ENCODE data around the gene CHP1. TPM values are rescaled to one million over a fixed set of nuclear protein-coding genes. Genes with fewer than 3 reads are reported as not detected.

Gene CHP1
- total and polyA plus RNA-seq, 12 donors = 22.5 to 133 (median 113) TPM

DNA sequence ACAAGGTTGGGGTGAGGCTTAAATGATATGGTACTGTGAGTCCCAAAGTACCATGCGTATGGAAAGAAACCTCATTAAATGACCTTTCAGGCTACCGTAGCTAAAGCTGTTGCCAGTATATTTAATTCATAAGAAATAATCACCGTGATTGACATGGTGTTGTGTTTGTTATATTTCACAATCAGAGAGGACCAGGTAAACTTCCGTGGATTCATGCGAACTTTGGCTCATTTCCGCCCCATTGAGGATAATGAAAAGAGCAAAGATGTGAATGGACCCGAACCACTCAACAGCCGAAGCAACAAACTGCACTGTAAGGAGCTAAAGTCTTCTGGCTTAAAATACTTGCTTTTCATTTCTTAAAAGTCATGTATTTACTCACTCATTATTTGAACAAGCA, 31.5 kb downstream of the CHP1 start:
- DNase-seq = no peak
- 97% methylated on average over 8 of the region's 8 CpGs for WGBS, 2 donors
- Histone ChIP-seq H3K4me1 (peaks cover 0 to 34% (median 20%) of the 10 kb centered on the region in 9 donors), H3K9me3 (no peaks in the 10 kb centered on the region), H3K27ac (no peak overlapping the region), H3K4me3 (no peak overlapping the region), H3K36me3 (peaks cover 0 to 84% (median 6%) of the 10 kb centered on the region in 9 donors), H3K27me3 (no peaks in the 10 kb centered on the region)
- TF ChIP-seq, protein P1, sequence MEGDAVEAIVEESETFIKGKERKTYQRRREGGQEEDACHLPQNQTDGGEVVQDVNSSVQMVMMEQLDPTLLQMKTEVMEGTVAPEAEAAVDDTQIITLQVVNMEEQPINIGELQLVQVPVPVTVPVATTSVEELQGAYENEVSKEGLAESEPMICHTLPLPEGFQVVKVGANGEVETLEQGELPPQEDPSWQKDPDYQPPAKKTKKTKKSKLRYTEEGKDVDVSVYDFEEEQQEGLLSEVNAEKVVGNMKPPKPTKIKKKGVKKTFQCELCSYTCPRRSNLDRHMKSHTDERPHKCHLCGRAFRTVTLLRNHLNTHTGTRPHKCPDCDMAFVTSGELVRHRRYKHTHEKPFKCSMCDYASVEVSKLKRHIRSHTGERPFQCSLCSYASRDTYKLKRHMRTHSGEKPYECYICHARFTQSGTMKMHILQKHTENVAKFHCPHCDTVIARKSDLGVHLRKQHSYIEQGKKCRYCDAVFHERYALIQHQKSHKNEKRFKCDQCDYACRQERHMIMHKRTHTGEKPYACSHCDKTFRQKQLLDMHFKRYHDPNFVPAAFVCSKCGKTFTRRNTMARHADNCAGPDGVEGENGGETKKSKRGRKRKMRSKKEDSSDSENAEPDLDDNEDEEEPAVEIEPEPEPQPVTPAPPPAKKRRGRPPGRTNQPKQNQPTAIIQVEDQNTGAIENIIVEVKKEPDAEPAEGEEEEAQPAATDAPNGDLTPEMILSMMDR (IDR thresholded peaks at IDR 0.05) = no peak
- intact Hi-C loops (cut with DNase I) = no loop called here
- no peak for ATAC-seq

DNA sequence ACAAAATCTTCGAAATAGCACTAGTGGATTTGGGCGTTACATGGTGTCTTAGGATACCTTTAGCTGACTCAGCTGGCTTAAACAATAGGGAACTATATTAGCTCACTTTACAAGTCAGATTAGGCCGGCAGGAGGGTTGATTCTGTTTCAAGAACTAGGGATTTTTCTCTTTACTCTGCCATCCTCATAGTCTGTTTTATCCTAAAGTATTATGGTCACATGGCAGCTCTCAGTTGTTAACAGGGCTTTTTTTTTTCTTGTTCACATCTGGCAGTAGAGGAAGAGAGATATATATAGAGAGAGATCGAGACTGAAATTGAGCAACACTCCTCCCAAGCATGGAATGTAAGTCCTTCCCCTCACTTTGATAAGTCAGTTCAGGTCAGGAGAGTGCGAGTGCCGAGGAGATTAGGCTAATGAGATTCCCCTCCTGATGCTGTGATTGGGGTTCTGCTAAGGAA, 32.9 kb downstream of the CHP1 start:
- H3K27ac ChIP-seq = peak overlapping the region in 9 of 10 donors; percentile 1 to 63 (median 27)
- WGBS, 2 donors = 44 to 52% methylated on average over 6 of the region's 6 CpGs
- DNase-seq = no peak
- peaks cover 0 to 27% (median 15%) of the 10 kb centered on the region in 9 donors for H3K4me1 ChIP-seq
- TF ChIP-seq, protein P1 (IDR thresholded peaks at IDR 0.05) = no peak
- peaks cover 0 to 86% (median 6%) of the 10 kb centered on the region in 9 donors for H3K36me3 ChIP-seq
- intact Hi-C loops (cut with DNase I) = no loop called here
- no peak overlapping the region for H3K4me3 ChIP-seq
- H3K27me3 ChIP-seq = no peaks in the 10 kb centered on the region
- ATAC-seq = peak in 7 of 8 donors; percentile 63 to 93 (median 74)
- H3K9me3 ChIP-seq = no peaks in the 10 kb centered on the region

DNA sequence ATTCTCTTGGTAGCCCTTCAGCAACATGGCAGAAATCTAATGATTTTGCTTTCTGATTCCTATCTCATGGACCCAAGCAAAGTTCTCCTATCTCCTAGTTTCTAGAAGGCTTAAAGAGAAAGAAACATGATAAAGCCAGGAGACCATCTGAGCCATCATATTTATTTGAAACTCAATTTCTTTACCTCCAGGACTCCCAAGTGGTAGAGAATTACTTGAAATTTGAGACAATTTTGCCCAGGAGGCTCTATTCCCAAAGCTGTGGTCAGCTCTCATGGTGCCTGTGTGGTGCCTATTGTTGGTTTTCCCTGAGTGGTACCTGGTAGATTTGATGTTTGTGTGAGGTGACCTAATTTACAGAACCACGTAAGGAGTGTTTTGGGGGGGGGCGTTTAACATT, 38.8 kb downstream of the CHP1 start:
- no peaks in the 10 kb centered on the region for H3K9me3 ChIP-seq
- no peaks in the 10 kb centered on the region for H3K27me3 ChIP-seq
- WGBS, 2 donors = 97 to 100% methylated on average over 2 of the region's 2 CpGs
- DNase-seq (no peak), ATAC-seq (no peak)
- peaks cover 0 to 95% (median 27%) of the 10 kb centered on the region in 9 donors for H3K36me3 ChIP-seq
- H3K4me3 ChIP-seq = no peak overlapping the region
- no peaks in the 10 kb centered on the region for H3K4me1 ChIP-seq
- intact Hi-C loops (cut with DNase I) = no loop called here
- TF ChIP-seq, protein P1 (IDR thresholded peaks at IDR 0.05) = no peak
- H3K27ac ChIP-seq = no peak overlapping the region

DNA sequence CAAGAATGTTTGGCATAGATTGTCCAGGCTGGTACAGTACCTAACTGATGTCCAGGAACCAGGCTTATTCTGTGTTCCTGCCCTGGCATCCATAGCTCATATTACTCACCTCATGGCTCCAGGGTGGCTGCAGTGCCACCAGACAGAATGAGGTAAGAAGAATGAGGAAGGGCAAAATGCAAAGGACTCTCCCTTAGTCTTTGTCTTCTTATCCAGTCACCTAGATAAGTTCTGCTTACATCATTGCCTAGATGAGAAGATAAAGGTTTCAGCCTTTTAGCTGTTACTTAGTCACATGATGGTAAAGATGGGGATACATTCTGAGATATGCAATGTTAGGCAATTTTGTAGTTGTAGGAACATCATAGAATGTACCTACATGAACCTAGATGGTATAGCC, 45.8 kb downstream of the CHP1 start:
- intact Hi-C loops (cut with DNase I) = no loop called here
- Histone ChIP-seq H3K36me3 (peaks cover 0 to 89% (median 34%) of the 10 kb centered on the region in 9 donors), H3K4me3 (no peak overlapping the region), H3K9me3 (no peaks in the 10 kb centered on the region), H3K27me3 (no peaks in the 10 kb centered on the region), H3K4me1 (no peaks in the 10 kb centered on the region), H3K27ac (no peak overlapping the region)
- TF ChIP-seq, protein P1 (IDR thresholded peaks at IDR 0.05) = no peak
- ATAC-seq = no peak
- DNase-seq = no peak

All from heart right ventricle (tissue), 16 donors.